DOHH2 (cell line): ENCODE measurements around the gene TTYH2.

ENCODE experiments used
- H3F3A ChIP-seq: fragments of 200-600 bp; sonication (generic), shearing (Covaris generic); 2 replicates; pipeline ENCODE4 v1.6.0; 2016; ENCODE audit warnings: antibody characterized with exemption, mild to moderate bottlenecking; ENCODE audit not compliant: control insufficient read depth, insufficient read depth
- H3K27ac ChIP-seq: fragments of 200-600 bp; sonication (generic); 2 replicates; pipeline ENCODE4 v1.5.1; 2014; ENCODE audit warnings: low read depth, mild to moderate bottlenecking, low read length, moderate library complexity
- H3K27me3 ChIP-seq: fragments of 200-600 bp; sonication (generic); 2 replicates; pipeline ENCODE4 v1.6.1; 2014; ENCODE audit warnings: mild to moderate bottlenecking, low read length, mixed read lengths; ENCODE audit not compliant: control insufficient read depth
- H3K36me3 ChIP-seq: fragments of 200-600 bp; sonication (generic); 2 replicates; pipeline ENCODE4 v1.6.1; 2014; ENCODE audit warnings: mild to moderate bottlenecking, low read length, moderate library complexity, mixed read lengths; ENCODE audit not compliant: control insufficient read depth
- H3K4me1 ChIP-seq: fragments of 200-600 bp; sonication (generic); 2 replicates; pipeline ENCODE4 v1.6.1; 2014; ENCODE audit warnings: mild to moderate bottlenecking, low read length, mixed read lengths; ENCODE audit not compliant: control insufficient read depth
- H3K4me2 ChIP-seq: fragments of 200-600 bp; sonication (generic); 2 replicates; pipeline ENCODE4 v1.6.0; 2014; ENCODE audit warnings: mild to moderate bottlenecking, low read length, moderate library complexity
- H3K4me3 ChIP-seq: fragments of 200-600 bp; sonication (generic); 2 replicates; pipeline ENCODE4 v1.5.1; 2014; ENCODE audit warnings: mild to moderate bottlenecking, low read length, mixed read lengths
- H3K79me2 ChIP-seq: fragments of 200-600 bp; sonication (generic); 2 replicates; pipeline ENCODE4 v1.6.1; 2014; ENCODE audit warnings: mild to moderate bottlenecking, low read length, mixed read lengths; ENCODE audit not compliant: control insufficient read depth
- H3K9me2 ChIP-seq: fragments of 200-600 bp; sonication (generic); replicated peaks from 2 replicates; pipeline ENCODE4 v1.6.1; 2014; ENCODE audit warnings: mild to moderate bottlenecking, low read length, mixed read lengths; ENCODE audit not compliant: control insufficient read depth
- H3K9me3 ChIP-seq: fragments of 200-600 bp; sonication (generic); 2 replicates; pipeline ENCODE4 v1.6.1; 2014; ENCODE audit warnings: antibody characterized with exemption, low read length, mixed read lengths; ENCODE audit not compliant: control insufficient read depth, insufficient read depth
- H4K20me1 ChIP-seq: fragments of 200-600 bp; sonication (generic); 2 replicates; pipeline ENCODE4 v1.6.0; 2014; ENCODE audit warnings: low read depth, mild to moderate bottlenecking, antibody characterized with exemption, low read length, moderate library complexity; ENCODE audit not compliant: control insufficient read depth, insufficient read depth
- EZH2phosphoT487 ChIP-seq: fragments of 200-600 bp; sonication (generic); IDR thresholded peaks from 2 replicates; pipeline ENCODE4 v1.6.1; 2017; ENCODE audit warnings: borderline replicate concordance, mild to moderate bottlenecking, antibody characterized with exemption, low read length, moderate library complexity, mixed read lengths
- TF ChIP-seq, protein P1 (sequence below): fragments of 200-600 bp; sonication (generic); IDR thresholded peaks from one replicate; pipeline ENCODE4 v1.5.1; 2014; ENCODE audit warnings: antibody characterized with exemption, mild to moderate bottlenecking, low read depth, low read length; ENCODE audit not compliant: poor library complexity, severe bottlenecking

The TTYH2 gene

DNA sequence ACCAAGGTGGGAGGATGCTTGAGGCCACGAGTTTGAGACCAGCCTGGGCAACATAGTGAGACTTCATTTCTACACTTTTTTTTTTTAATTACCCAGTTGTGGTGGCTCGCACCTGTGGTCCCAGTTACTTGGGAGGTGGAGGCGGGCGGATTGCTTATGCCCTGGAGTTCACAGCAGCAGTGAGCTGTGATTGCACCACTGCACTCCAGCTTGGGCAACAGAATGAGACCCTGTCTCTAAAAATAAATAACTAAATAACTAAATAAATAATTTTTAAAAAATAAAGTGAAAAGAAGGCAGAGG, 70.0 kb downstream of the TTYH2 start:
- Histone ChIP-seq H3K4me1 (no peaks in the 10 kb centered on the region), H3K27ac (no peak overlapping the region), H3K79me2 (no peaks in the 10 kb centered on the region), H3K9me2 (no peaks in the 10 kb centered on the region), H3F3A (no peaks in the 10 kb centered on the region), H3K27me3 (no peaks in the 10 kb centered on the region), H3K4me3 (no peak overlapping the region), H3K36me3 (no peaks in the 10 kb centered on the region), H4K20me1 (no peaks in the 10 kb centered on the region), H3K9me3 (no peaks in the 10 kb centered on the region), H3K4me2 (no peak overlapping the region)
- TF ChIP-seq, protein P1, sequence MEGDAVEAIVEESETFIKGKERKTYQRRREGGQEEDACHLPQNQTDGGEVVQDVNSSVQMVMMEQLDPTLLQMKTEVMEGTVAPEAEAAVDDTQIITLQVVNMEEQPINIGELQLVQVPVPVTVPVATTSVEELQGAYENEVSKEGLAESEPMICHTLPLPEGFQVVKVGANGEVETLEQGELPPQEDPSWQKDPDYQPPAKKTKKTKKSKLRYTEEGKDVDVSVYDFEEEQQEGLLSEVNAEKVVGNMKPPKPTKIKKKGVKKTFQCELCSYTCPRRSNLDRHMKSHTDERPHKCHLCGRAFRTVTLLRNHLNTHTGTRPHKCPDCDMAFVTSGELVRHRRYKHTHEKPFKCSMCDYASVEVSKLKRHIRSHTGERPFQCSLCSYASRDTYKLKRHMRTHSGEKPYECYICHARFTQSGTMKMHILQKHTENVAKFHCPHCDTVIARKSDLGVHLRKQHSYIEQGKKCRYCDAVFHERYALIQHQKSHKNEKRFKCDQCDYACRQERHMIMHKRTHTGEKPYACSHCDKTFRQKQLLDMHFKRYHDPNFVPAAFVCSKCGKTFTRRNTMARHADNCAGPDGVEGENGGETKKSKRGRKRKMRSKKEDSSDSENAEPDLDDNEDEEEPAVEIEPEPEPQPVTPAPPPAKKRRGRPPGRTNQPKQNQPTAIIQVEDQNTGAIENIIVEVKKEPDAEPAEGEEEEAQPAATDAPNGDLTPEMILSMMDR, result no peak
- no peak for TF ChIP-seq EZH2phosphoT487

DNA sequence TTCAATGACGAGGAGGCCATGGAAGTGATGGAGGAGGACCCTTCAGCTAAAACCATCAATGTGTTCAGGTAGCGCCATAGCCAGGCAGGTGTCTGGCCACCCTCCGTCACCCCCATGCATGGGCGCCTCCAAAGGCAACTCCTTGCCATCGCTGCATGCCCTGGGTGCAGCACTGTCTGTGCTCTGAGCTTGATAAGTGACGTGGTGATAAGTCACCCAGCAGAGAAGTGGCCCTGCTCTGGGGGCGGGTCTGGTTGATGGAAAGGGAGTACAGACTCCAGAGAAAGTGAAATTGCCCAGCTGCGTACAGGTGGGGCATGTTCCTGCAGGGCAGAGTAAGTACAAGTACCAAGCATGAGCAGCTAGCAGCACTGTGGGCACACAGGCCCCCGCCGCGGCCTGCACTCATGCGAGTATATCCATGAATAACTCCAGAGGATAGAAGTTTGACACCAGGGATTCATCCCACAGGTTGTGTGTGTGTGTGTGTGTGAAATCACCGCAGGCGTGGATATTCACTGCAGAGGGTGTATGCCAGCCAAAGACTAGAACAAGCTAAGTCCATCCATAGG, 73.7 kb downstream of the TTYH2 start:
- H3K9me3 ChIP-seq, result no peaks in the 10 kb centered on the region
- H3K27ac ChIP-seq, result no peak overlapping the region
- no peaks in the 10 kb centered on the region for H3K4me1 ChIP-seq
- H3K4me2 ChIP-seq, result no peak overlapping the region
- no peaks in the 10 kb centered on the region for H3K27me3 ChIP-seq
- H3F3A ChIP-seq, result no peaks in the 10 kb centered on the region
- H4K20me1 ChIP-seq, result no peaks in the 10 kb centered on the region
- no peaks in the 10 kb centered on the region for H3K79me2 ChIP-seq
- no peaks in the 10 kb centered on the region for H3K9me2 ChIP-seq
- H3K4me3 ChIP-seq, result no peak overlapping the region
- no peaks in the 10 kb centered on the region for H3K36me3 ChIP-seq
- no peak for TF ChIP-seq EZH2phosphoT487
- TF ChIP-seq, protein P1, result no peak

DNA sequence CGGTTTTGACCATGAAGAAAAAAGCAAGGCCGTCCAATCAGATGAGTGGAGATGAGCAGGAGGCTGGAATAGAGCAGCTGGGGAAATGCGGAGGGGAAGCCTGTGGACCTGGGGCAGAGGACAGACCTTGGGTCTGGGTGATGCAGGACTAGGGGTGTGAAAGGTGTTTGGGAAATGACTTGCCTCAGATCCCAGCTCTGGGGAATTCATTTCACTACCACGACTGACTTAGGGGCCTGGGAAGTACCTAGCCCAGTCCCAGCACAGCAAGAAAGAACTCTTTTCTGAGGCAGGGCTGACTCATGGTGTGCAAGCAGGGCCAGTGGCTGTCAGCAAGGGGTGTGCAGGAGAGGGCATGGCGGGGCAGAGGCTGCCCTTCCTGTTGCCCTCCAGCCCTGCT, 75.4 kb downstream of the TTYH2 start:
- Histone ChIP-seq H3K4me2 (no peak overlapping the region), H4K20me1 (no peaks in the 10 kb centered on the region), H3K4me3 (no peak overlapping the region), H3K27ac (no peak overlapping the region), H3K9me2 (no peaks in the 10 kb centered on the region), H3K9me3 (no peaks in the 10 kb centered on the region), H3K27me3 (no peaks in the 10 kb centered on the region), H3K36me3 (no peaks in the 10 kb centered on the region), H3F3A (no peaks in the 10 kb centered on the region), H3K4me1 (no peaks in the 10 kb centered on the region), H3K79me2 (no peaks in the 10 kb centered on the region)
- no peak for TF ChIP-seq EZH2phosphoT487
- TF ChIP-seq, protein P1, result no peak

DNA sequence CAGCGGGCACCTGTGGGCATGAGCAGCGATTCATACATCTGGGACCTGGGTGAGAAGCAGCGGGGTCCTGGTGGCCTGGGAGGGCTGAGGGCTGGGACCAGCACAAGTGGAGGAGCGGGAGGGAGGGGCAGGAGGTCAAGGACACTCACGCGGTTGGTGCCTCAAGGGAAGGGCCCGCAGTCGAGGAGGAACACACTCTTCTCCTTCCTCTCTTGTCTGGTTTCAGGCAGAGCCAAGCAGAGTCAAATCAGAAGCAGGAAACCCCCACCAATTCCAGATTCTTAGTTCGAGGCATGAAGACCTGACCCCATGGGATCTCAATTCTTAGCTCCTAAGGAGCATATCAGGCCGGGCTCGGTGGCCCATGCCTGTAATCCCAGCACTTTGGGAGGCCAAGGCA, 76.3 kb downstream of the TTYH2 start:
- H3K79me2 ChIP-seq, result no peaks in the 10 kb centered on the region
- no peaks in the 10 kb centered on the region for H3K9me3 ChIP-seq
- no peaks in the 10 kb centered on the region for H3K9me2 ChIP-seq
- no peaks in the 10 kb centered on the region for H3K4me1 ChIP-seq
- no peak overlapping the region for H3K27ac ChIP-seq
- H3K27me3 ChIP-seq, result no peaks in the 10 kb centered on the region
- TF ChIP-seq, protein P1, result no peak
- TF ChIP-seq EZH2phosphoT487, result no peak
- H3K4me3 ChIP-seq, result no peak overlapping the region
- H3K4me2 ChIP-seq, result no peak overlapping the region
- H3K36me3 ChIP-seq, result no peaks in the 10 kb centered on the region
- H4K20me1 ChIP-seq, result no peaks in the 10 kb centered on the region
- no peaks in the 10 kb centered on the region for H3F3A ChIP-seq
